Measurements from ENCODE around the gene FAM227B.
"Not testable (repeated sequence)": the region's sequence is repeated elsewhere in the genome, so short reads cannot be mapped to it uniquely, and the experiment has no call there.

FAM227B gene

DNA sequence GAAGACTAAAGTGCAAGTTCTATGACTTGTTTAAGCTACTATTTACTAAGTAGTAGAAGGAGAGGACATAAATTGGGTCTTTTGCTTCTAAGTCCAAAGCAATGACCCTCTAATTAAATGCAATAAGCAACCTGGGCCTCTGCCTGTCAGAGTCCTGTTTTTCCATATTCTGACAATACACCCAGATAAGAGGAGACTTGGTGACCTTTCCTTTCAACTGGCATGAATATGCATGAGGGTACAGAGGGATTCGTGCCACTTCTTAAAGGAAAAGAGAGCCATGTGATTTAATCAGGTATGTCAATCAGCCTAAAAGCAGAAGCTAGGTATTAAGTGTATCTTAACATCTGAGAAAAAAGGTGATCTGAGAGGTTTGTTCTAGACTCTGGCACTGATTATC is 248.3 kb downstream of the FAM227B start:
- DNase-seq (ENCODE audit: low spot score), result no peak

DNA sequence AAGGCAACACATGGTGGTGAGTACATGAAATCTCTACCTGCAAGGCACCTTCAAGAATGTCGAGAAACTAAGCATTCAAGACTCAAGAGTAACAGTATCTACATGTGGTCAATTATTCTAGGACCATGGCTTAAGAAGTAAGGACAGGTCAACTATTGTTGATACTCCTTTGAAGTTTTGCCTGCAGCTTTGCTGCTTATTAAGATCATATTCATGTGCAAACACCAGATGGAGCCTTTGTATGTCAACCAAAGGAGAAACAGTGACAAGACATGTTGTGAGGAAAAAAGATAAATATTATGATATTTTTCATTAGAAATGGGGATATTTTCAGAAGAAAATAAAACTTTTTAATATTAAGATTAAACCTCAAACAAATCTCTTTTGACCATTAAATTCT is 249.8 kb downstream of the FAM227B start:
- DNase-seq (ENCODE audit: low spot score), result peak; percentile 9

DNA sequence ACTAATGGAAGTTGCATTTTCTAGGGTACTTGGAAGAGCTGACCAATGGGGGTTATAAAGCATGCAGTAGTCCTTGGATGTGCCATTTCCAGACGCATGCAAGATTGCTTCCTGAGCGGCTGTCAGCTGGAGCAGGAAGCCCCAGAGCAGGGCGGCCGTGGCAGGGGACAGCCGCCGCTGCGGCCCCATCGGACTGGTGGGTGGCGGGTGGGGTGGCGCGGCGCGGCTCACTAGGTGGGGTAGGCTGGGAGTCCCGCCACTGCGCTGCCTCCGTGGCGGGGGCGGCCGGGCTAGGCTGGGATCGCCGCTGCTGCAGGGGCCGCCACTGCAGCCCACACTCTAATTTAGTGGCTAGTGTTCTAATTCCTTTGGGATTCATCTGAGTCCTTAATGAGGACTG is 254.1 kb downstream of the FAM227B start:
- no peak for DNase-seq (ENCODE audit: low spot score)

DNA sequence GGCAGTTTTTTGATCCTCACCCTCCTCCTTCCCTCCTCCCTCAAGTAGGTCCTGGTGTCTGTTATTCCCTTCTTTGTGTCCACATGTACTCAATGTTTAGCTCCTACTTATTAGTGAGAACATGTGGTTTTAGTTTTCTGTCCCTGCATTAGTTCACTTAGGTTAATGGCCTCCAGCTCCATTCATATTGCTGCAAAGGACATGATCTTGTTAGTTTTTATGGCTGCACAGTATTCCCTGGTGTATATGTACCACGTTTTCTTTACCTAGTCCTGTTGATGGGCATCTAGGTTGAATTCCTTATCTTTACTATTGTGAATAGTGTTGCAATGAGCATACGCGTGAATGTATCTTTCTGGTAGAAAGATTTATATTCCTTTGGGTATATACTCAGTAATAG is 259.2 kb downstream of the FAM227B start:
- no peak for DNase-seq (ENCODE audit: low spot score)

DNA sequence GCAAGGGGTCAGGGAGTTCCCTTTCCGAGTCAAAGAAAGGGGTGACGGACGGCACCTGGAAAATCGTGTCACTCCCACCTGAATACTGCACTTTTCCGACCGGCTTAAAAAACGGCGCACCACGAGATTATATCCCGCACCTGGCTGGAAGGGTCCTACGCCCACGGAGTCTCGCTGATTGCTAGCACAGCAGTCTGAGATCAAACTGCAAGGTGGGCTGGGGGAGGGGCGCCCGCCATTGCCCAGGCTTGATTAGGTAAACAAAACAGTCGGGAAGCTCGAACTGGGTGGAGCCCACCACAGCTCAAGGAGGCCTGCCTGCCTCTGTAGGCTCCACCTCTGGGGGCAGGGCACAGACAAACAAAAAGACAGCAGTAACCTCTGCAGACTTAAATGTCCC is 266.2 kb downstream of the FAM227B start:
- not testable (repeated sequence) for DNase-seq (ENCODE audit: low spot score)

DNA sequence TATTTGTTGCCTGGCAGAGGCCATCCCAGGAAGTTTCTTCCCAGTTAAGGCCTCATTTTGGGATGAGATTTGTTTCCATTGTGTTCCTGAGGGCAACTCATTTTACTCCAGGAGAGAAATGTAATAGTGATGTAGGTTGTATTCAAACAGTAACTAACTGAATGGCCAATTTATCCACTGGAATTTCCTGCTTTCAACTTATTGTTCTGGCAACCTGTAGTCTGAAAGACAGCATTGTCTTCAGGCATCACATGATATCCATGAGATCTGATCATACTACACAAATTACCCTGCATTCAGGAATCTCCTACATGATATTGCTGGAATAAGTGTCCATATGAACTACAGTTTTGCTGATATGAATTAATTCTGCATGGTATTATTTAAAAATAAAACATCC is 277.1 kb downstream of the FAM227B start:
- peak; percentile 5 for DNase-seq (ENCODE audit: low spot score)

DNA sequence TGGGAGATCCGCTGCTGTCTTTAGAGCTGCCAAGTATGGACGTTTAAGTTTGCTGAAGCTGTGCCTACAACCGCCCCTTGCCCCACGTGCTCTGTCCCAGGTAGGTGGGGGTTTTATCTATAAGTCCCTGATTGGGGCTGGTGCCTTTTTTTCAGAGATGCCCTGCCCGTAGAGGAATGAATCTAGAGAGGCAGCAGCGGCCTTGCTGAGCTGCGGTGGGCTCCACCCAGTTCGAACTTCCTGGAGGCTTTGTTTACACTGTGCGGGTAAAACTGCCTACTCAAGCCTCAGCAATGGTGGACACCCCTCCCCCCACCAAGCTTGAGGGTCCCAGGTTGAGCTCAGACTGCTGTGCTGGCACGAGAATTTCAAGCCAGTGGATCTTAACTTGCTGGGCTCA is 281.0 kb downstream of the FAM227B start:
- no peak for DNase-seq (ENCODE audit: low spot score)

DNA sequence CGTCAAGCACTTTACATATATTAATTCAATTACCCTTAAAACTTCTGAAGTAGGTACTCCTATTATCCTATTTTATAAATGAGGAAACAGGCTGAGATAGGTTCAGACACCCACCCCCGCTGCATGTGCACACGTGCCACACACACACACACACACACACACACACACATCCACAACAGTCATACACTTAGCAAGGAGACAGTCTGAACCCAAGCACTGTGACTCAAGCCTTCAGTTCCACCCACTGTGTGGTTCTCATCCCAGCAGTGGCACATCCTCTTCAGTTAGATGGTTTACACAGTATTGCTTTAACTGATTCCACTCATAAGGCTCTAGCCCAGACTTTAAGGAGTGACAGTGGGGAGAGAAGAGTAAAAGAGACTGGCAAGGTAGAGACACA is 288.7 kb downstream of the FAM227B start:
- DNase-seq (ENCODE audit: low spot score), result peak; percentile 30

DNA sequence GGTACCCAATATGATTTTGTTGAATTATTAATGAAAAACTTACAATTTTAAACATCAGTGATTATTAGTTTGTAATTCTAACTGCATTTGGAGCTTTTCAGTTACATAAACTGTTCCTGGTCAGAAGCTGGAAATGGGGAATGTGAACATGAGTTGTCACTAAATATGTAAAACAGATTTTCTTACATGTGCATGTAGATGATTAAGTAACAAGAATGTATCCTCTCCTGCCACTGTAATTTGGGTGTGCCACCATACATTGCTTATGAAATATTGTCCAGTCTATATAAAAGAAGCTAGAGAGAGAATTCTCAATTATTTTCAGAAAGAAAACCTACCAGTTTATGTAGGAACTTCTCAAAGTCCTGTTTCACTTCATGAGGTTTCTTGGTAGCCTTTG is 289.2 kb downstream of the FAM227B start:
- no peak for DNase-seq (ENCODE audit: low spot score)

DNA sequence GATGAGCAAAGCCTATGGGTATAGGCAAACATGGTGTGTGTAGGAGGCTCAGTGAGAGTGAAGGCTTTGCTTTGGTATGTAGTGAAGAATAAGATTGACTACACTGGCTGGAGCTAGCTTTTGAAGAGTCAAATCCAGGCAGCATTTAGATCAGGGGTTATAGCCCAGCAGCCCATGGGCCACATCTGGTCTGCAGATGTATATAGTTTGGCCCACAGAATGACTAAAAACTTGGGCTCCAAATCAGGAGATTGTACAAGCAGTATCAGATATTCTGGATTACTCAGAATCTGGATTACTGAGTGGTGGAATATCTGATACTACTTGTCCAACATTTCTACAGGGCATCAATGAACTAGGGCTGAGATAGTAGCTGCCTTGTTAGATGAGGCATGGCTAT is 290.5 kb downstream of the FAM227B start:
- no peak for DNase-seq (ENCODE audit: low spot score)

DNA sequence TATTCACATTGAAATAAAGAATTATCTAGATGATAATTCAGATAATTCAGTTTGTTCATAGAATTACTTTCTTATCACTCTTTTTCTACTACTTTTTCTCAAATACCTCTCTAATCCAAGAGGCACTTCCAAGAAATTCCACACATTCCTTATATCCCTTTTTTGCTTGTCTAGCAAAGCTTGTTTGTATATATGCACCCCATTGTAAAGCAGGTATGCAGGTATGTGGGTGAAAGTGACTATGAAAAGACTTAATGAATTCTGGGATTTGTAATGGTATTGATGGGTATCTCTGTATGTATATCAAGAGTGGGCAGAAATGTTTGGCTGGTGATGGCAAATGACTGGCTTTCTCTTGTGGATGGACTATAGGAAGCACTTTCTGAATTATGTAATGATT is 291.7 kb downstream of the FAM227B start:
- no peak for DNase-seq (ENCODE audit: low spot score)

DNA sequence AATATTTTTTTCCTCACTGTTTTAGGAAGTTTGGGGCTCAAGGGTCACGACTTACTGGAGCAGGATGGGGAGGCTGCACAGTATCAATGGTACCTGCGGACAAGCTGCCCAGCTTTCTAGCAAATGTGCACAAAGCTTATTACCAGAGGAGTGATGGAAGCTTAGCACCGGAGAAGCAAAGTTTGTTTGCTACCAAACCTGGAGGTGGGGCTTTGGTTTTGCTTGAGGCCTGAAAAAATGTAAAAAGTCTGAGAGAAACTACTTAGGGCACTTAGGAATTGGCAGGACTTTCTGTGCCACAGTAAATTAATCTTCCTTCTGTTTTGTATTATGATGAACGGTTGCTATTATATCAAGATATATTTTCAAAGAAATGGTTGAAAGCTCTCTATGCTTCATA is 292.7 kb downstream of the FAM227B start:
- no peak for DNase-seq (ENCODE audit: low spot score)

DNA sequence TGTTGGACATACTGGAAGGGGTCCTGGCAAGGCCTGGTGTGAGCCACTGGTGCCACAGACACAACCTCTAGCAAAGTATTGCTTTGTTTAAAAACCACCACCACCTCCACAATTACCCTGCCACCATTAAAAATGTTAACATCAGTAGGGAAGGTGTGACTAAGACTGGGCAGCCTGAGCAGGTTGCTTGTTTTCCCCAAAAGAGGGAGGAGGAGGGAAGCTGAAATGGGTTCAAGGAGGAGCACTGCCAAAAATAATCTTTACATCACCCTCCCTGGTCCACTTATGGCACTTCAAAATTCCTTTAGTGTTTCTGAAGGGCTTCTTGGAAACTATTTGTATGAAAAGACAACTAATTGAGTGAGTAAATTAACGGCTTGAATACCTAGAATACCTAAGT is 297.4 kb downstream of the FAM227B start:
- DNase-seq (ENCODE audit: low spot score), result no peak

DNA sequence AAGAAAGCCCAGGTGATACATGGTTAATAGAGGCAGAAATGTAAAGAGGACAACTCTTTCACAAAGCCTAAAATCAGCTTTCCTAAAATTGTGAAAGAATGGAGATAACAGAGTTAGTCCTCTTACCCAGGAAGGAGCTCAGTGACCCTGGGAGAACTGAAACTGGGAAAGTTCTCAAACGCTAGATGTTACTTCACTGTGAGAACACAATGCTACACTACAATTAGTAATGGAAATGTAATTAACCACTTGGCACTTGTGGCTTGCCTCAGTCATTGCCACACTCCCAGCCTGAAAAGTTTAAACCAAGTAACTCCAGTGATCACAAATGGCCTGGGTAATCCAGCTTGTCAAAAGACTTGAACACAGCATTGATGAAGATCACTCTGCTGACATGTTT is 300.3 kb downstream of the FAM227B start:
- DNase-seq (ENCODE audit: low spot score), result no peak

DNA sequence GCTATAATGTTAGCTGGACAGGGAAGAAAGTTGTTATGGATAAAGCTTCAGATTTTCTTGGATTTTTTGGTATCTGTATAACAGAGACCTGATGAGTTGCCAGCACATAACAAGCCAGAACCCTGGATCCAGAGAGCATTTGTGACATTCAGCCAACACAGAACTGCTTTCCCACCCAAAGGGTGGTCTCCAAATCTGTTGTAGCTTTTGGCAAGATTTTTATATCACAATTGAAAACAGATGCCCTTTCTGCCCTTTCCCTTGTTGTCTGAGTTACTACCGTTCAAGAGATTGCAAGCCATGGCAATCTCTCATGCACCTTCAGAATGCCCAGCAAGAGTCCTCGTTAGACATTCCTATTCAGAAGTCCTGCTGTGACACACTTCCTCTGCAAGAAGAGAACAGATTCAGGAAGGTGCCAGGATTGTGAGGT is 305.2 kb downstream of the FAM227B start:
- no peak for DNase-seq (ENCODE audit: low spot score)

DNA sequence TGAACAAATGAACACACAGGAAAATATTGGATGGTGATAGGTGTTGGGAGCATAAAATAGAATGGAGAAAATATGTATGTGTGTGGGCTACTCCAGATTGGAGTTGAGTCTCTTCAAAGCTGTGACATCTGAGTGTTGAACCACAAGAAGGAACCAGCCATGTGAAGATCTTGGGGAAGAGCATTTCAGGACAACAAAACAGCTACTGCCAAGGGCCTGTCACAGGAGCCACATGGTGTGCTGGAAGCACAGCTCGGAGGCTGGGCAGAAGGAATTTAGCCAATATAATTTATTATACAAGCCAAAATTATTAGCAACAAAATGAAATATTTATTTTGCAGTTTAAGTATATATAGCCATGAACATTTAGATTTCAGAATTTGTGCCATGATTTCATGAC is 305.9 kb downstream of the FAM227B start:
- no peak for DNase-seq (ENCODE audit: low spot score)

DNA sequence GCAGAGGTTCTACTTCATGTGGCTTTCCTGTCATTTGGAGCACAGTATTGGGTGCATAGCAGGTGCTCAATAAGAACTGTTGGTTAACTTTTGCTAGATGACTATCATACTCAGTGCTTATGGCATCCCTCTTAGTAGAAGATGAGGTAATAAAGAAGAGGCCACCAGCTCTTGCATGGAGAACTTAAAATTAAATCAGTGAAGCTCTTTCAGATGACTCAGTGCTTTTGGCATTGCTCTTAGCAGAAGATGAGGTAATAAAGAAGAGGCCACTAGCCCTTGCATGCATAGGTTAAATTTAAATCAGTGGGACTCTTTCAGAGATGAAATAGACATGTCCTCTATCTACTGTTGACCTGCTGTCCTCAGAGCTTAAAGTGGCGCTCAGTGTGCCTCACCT is 307.0 kb downstream of the FAM227B start:
- peak; percentile 75 for DNase-seq (ENCODE audit: low spot score)

DNA sequence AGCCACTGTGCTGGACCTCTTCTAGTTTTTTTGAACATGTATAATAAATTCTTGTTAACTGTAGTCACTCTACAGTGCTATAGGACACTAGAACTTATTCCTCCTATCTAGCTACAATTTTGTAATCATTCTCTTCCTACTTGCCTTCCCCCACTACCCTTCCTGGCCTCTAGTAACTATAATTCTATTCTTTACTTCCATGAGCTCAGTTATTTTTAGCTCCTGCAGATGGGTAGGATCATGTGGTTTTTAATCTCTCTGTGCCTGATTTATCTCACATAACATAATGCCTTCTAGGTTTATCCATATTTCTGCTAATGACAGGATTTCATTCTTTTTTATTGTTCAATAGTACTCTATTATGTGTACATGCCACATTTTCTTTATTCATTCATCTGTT is 310.7 kb downstream of the FAM227B start:
- DNase-seq (ENCODE audit: low spot score), result no peak

DNA sequence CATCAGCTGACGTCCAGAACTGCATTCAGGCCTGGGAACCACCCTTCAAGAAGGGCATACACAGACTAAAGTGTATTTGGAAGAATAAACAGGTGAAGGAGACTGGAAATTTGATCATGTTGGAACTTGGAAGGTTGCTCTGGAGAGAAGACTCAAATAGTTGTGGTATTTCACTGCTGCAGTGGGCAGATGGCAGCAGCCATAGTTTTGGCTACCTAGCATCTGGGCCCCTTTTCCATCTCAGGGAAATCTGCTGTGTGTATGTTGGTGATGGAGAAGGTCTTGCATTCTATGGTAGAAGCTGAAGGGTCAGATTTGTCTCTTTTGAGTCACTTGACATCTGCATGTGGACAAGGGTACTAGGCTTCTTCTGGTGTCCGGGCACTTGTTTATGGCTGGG is 311.9 kb downstream of the FAM227B start:
- DNase-seq (ENCODE audit: low spot score), result no peak

DNA sequence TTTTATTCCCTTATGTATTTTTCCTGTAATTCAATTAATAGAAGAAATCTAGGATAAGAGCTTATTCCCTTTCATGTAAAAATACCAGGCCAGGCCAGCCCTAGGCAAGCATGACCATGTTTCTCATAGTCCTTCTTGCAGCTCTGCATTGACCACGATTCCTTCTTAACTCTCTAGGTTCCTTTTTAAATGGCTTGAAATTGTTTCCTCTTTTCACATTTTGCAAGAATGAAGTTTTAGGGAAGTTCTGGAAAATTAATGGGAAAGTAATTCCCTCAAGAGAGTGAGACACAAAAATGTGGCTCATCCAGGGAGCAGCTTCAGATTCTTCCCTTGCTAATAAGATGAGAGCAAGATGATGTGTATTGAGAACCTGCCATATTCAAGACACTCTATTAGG is 314.1 kb downstream of the FAM227B start:
- no peak for DNase-seq (ENCODE audit: low spot score)

DNA sequence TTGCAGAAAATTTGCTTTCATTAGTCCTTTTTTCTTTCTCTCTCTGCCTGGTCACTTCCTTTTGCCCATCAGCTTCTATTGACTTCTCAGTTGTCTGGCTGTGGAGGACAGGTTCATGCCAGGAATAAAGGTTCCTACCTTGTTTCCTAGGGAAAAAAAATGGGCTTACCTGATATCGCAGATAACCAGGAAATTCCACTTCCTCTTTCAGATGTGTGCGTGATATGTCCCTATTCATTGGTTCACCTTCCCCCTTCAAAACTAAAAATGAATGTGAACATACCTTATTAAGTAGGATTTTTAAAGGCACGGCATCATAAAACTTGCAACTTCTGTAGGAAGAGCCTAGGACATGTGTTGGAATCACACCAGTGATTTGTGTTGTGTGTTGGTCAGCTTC is 317.6 kb downstream of the FAM227B start:
- no peak for DNase-seq (ENCODE audit: low spot score)

DNA sequence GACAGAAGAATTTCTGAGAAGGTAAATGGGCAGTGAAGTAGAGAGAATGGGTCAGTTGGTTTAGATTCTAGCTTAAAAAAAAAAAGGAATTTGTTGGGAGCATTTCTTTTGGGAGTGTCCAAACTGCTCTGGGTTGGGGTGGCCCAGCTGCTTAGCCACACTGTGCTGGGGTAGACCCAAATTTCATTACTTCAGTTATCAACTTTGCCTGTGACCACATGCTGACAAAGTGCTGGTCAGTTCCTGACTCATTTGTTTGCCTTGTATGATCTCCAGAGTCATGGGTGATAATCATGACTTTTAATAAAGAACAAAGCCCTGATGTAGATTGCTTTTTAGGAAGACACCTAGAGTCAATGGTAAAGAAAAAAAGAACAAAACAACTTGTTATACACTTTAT is 319.1 kb downstream of the FAM227B start:
- peak; percentile 5 for DNase-seq (ENCODE audit: low spot score)

DNA sequence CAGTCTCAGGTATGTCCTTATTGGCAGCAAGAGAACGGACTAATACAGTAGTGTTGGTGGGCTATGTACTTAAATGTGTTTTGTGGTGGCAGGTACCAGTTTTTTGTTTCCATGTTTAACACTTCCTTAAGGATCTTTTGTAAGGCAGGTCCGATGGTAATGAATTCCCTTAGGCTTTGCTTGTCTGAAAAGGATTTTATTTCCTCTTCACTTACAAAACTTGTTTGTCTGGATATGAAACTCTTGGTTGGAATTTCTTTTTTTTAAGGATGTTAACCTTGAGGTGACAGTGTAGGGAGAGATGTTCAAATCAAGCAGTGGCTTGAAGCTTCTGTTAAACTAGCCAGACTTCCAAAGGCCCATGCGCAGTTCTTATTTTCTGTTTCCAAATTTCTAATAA is 319.8 kb downstream of the FAM227B start:
- no peak for DNase-seq (ENCODE audit: low spot score)

DNA sequence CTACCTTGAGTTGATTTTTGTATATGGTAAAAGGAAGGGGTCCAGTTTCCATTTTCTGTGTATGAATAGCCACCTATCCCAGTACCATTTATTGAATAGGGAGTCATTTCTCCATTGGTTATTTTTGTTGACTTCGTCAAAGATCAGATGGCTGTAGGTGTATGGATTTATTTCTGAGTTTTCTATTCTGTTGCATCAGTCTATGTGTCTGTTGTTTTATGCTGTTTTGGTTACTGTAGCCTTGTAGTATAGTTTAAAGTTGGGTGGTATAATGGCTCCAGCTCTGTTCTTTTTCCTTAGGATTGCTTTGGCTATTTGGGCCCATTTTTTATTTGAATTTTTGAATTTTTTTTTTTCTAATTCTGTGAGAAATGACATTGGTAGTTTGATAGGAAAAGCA is 323.0 kb downstream of the FAM227B start:
- no peak for DNase-seq (ENCODE audit: low spot score)

DNA sequence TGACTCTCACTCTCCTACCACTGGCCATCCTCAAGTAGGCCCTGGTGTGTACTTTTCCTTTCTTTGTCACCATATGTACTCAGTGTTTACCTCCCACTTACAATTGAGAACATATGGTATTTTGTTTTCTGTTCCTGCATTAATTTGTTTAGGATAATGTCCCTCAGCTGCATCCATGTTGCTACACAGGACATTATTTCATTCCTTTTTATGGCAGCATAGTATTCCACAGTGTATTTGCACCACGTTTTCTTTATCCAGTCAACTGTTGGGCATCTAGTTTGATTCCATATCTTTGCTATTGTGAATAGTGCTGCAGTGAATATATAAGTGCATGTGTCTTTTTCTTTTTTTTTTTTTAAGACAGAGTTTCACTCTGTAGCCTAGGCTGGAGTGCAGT is 324.4 kb downstream of the FAM227B start:
- no peak for DNase-seq (ENCODE audit: low spot score)

Measured in kidney tubule cell (primary cell).